Activated CD8-positive, alpha-beta memory T cell treated with anti-CD3 and anti-CD28 coated beads, Interleukin-2, amount 10 ng/mL, durations not matched to agents 7 days and 5 days (primary cell): ENCODE measurements around the gene APOB. TPM values are rescaled to one million over a fixed set of nuclear protein-coding genes. Genes with fewer than 3 reads are reported as not detected.

Experiments used
- ATAC-seq: fragments of 150-1000 bp; cut with Tn5 transposase; one replicate; pipeline ENCODE4 v1.10.0; 2021; ENCODE audit warnings: moderate library complexity
- CTCF ChIA-PET: fragments of 350-600 bp; sonication (Branson Sonifier 250); formaldehyde crosslinking; loops from one replicate; lab custom pipeline; 2021; ENCODE audit warnings: antibody characterized with exemption; lab: Charles Lee
- DNase-seq: peaks from one replicate; pipeline ENCODE4 v3.0.0-alpha.2; 2020
- H3K27ac Mint-ChIP-seq: one replicate; pipeline ENCODE4 v1.8.0; 2021; ENCODE audit warnings: mild to moderate bottlenecking, mixed read lengths
- H3K27me3 Mint-ChIP-seq: one replicate; pipeline ENCODE4 v1.8.0; 2021; ENCODE audit warnings: mixed read lengths
- H3K36me3 Mint-ChIP-seq: one replicate; pipeline ENCODE4 v1.8.0; 2021; ENCODE audit warnings: mild to moderate bottlenecking, mixed read lengths
- H3K4me1 Mint-ChIP-seq: one replicate; pipeline ENCODE4 v1.8.0; 2021; ENCODE audit warnings: mixed read lengths
- H3K4me3 Mint-ChIP-seq: one replicate; pipeline ENCODE4 v1.8.0; 2021; ENCODE audit warnings: mild to moderate bottlenecking, moderate library complexity, mixed read lengths
- H3K9me3 Mint-ChIP-seq: one replicate; pipeline ENCODE4 v1.8.0; 2022; ENCODE audit warnings: low read depth, mixed read lengths
- total RNA-seq, 2 experiments: library from RNA; stranded (reverse); gene quantifications; one replicate each; pipeline ENCODE4 v1.2.3, GENCODE V29; 2021

The APOB gene
- total RNA-seq, result not detected

DNA sequence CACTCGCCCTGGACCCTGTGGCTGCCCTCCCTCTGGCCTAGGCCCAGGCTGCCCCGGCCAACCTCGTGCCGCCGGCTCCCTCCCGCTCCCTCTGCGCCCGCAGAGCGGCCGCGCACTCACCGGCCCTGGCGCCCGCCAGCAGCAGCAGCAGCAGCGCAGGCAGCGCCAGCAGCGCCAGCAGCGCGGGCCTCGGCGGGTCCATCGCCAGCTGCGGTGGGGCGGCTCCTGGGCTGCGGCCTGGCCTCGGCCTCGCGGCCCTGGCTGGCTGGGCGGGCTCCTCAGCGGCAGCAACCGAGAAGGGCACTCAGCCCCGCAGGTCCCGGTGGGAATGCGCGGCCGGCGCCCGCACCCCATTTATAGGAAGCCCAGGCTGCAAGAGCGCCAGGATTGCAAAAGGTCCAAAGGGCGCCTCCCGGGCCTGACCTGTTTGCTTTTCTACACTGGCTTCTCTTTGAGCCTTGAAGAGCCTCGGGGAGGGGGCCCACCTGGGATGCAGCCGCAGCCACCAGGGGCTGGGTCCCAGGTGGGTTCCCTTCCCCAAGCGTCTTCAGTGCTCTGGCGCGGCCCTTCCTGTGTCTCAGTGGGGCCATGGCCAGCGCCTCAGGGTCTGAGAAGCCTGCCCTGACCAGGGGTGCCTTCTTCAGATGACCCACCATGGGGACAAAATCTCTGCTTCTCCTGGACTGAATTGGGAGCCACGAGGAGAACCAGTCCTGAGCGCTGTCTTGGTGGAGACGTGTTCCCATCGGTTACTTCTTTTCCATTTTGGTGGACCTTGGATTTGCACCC is at the start of gene APOB:
Gene APOB, minus strand, starts transcription at position 330 of the 789 bp plus-strand sequence. Its CDS starts 128 bp downstream, at position 202.
- no peaks in the 10 kb centered on the region for H3K9me3 Mint-ChIP-seq
- H3K27ac Mint-ChIP-seq, result no peak within 1 kb of the TSS
- no peak within 1 kb of the TSS for H3K4me3 Mint-ChIP-seq
- CTCF ChIA-PET, result interaction anchor here (1.6 kb wide), 1 partner anchor 74 kb away, joined by 10 read pairs; no protein-coding TSS in a partner anchor
- no peaks in the 10 kb centered on the region for H3K36me3 Mint-ChIP-seq
- no peak for DNase-seq
- ATAC-seq, result no peak
- H3K4me1 Mint-ChIP-seq, result peaks cover 3% of the 10 kb centered on the region
- H3K27me3 Mint-ChIP-seq, result peaks cover 28% of the 10 kb centered on the region

GRCh38 chr2:21092308-21092869 is 48.5 kb upstream of the APOB start:
- no peaks in the 10 kb centered on the region for H3K36me3 Mint-ChIP-seq
- H3K27me3 Mint-ChIP-seq, result no peaks in the 10 kb centered on the region
- CTCF ChIA-PET, result no interaction called here
- H3K4me3 Mint-ChIP-seq, result no peak overlapping the region
- ATAC-seq (no peak), DNase-seq (no peak)
- H3K27ac Mint-ChIP-seq, result no peak overlapping the region
- no peaks in the 10 kb centered on the region for H3K4me1 Mint-ChIP-seq
- H3K9me3 Mint-ChIP-seq, result no peaks in the 10 kb centered on the region

- no peaks in the 10 kb centered on the region for H3K36me3 Mint-ChIP-seq
- H3K4me1 Mint-ChIP-seq, result no peaks in the 10 kb centered on the region
- H3K4me3 Mint-ChIP-seq, result no peak overlapping the region
- CTCF ChIA-PET, result no interaction called here
- no peaks in the 10 kb centered on the region for H3K9me3 Mint-ChIP-seq
- no peak overlapping the region for H3K27ac Mint-ChIP-seq
- no peaks in the 10 kb centered on the region for H3K27me3 Mint-ChIP-seq
- no peak for DNase-seq
- no peak for ATAC-seq
Measured at GRCh38 chr2:21084401-21084800, 40.5 kb upstream of the APOB start.

DNA sequence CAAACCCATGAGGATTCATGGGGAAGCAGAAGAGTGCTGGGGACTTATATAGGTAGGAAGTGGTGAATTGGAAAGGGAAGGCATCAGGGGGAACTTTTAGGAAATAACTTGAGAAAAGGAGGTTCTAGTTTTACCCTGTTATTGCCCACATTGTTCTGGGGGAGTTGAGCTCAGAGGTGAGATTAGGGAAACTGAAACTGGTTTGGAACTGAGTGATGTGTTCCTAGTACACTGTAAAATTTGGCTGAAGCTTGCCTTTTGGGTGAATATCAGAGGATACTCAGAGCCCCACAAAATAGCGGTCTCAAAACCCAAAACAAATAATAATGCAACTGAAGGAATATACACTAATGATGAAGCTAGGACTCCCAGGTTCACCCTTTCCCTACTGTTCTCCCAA is 39.6 kb upstream of the APOB start:
- CTCF ChIA-PET, result no interaction called here
- H3K9me3 Mint-ChIP-seq, result no peaks in the 10 kb centered on the region

GRCh38 chr2:21078296-21078695 is 34.4 kb upstream of the APOB start:
- Mint-ChIP-seq H3K4me3 (no peak overlapping the region), H3K4me1 (no peaks in the 10 kb centered on the region), H3K27me3 (no peaks in the 10 kb centered on the region), H3K36me3 (no peaks in the 10 kb centered on the region), H3K9me3 (no peaks in the 10 kb centered on the region), H3K27ac (no peak overlapping the region)
- CTCF ChIA-PET, result no interaction called here
- DNase-seq (no peak), ATAC-seq (no peak)

More for the DNA sequence above, 39.6 kb upstream of the APOB start:
- no peak overlapping the region for H3K4me3 Mint-ChIP-seq
- H3K27ac Mint-ChIP-seq, result no peak overlapping the region
- DNase-seq (no peak), ATAC-seq (no peak)
- no peaks in the 10 kb centered on the region for H3K27me3 Mint-ChIP-seq
- no peaks in the 10 kb centered on the region for H3K36me3 Mint-ChIP-seq
- H3K4me1 Mint-ChIP-seq, result no peaks in the 10 kb centered on the region

GRCh38 chr2:21072477-21073242 is 28.8 kb upstream of the APOB start:
- ATAC-seq, result no peak
- H3K4me3 Mint-ChIP-seq, result no peak overlapping the region

GRCh38 chr2:21070341-21071257 is 26.7 kb upstream of the APOB start:
- ATAC-seq, result no peak
- CTCF ChIA-PET, result no interaction called here
- Mint-ChIP-seq H3K9me3 (no peaks in the 10 kb centered on the region), H3K4me1 (no peaks in the 10 kb centered on the region), H3K27ac (no peak overlapping the region), H3K27me3 (peaks cover 4% of the 10 kb centered on the region), H3K36me3 (no peaks in the 10 kb centered on the region), H3K4me3 (no peak overlapping the region)
- no peak for DNase-seq

More at GRCh38 chr2:21072477-21073242, 28.8 kb upstream of the APOB start:
- Mint-ChIP-seq H3K36me3 (no peaks in the 10 kb centered on the region), H3K4me1 (no peaks in the 10 kb centered on the region), H3K27me3 (peaks cover 4% of the 10 kb centered on the region), H3K27ac (no peak overlapping the region), H3K9me3 (no peaks in the 10 kb centered on the region)
- no peak for DNase-seq
- CTCF ChIA-PET, result no interaction called here

DNA sequence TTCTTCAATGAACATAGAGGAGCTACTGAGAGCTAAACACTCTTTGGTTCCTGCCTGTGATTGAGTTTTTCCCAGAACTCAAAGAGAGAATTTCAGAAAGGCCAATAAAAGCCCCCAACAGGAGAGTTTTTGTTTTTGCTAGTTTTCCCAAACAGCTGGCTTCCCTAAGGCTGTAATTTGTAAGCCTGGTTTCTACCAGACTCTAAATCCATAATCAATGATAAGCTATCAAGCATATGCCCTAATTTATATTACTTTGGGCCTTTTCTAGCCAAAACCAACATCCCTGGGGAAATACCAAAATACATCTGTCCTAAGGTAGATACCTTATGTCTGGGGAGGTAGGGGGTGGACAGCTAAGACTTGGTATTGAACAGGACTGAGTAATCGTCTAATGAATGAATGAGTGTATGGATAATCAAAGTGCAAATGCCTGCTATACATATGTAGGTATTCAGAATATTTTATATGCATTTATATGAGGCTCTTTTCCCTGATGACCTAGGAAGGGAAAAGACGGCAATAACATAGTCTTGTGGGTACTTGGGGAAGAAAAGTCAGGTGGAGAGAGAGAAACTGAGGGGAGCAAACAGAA is 26.0 kb upstream of the APOB start:
- Mint-ChIP-seq H3K27ac (no peak overlapping the region), H3K4me1 (no peaks in the 10 kb centered on the region), H3K9me3 (no peaks in the 10 kb centered on the region), H3K27me3 (peaks cover 4% of the 10 kb centered on the region), H3K4me3 (no peak overlapping the region), H3K36me3 (no peaks in the 10 kb centered on the region)
- DNase-seq (no peak), ATAC-seq (no peak)
- CTCF ChIA-PET, result no interaction called here

DNA sequence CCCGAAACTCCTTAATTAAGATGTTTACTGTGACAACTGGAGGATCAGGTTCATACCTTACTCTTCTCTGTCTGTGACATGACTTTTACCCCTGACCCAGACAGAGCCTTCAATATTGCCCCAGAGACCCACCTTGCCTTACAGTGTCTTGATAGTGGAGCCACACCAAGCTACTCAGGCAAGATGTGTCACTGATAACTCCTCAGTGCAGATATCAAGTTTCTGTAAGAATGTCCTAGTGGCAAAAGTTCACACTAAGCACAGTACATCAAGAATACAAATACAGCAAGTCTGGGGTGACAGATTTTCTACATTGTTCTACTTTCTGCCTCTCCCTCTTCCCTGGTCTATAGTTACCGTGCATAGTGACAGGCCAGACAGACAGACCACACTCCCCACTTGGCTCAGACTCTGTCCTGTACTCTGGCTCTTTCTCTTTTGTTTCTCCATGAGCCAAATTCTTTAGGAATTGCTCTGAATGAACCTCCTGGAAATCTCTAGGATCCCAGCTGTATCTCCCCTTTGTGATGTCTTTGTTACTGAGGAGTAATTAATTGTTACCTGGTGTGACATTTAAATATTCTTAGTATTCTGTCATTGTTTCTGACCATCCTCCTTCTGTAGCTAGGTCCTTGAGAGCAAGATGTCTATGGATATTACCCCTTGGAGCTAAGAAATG is 24.1 kb upstream of the APOB start:
- Mint-ChIP-seq H3K9me3 (no peaks in the 10 kb centered on the region), H3K4me3 (no peak overlapping the region)

GRCh38 chr2:21067125-21067524 is 23.3 kb upstream of the APOB start:
- H3K4me1 Mint-ChIP-seq, result no peaks in the 10 kb centered on the region

More for the DNA sequence above, 24.1 kb upstream of the APOB start:
- CTCF ChIA-PET, result no interaction called here
- H3K36me3 Mint-ChIP-seq, result no peaks in the 10 kb centered on the region
- no peak for ATAC-seq
- peaks cover 4% of the 10 kb centered on the region for H3K27me3 Mint-ChIP-seq
- no peaks in the 10 kb centered on the region for H3K4me1 Mint-ChIP-seq
- no peak overlapping the region for H3K27ac Mint-ChIP-seq
- no peak for DNase-seq

DNA sequence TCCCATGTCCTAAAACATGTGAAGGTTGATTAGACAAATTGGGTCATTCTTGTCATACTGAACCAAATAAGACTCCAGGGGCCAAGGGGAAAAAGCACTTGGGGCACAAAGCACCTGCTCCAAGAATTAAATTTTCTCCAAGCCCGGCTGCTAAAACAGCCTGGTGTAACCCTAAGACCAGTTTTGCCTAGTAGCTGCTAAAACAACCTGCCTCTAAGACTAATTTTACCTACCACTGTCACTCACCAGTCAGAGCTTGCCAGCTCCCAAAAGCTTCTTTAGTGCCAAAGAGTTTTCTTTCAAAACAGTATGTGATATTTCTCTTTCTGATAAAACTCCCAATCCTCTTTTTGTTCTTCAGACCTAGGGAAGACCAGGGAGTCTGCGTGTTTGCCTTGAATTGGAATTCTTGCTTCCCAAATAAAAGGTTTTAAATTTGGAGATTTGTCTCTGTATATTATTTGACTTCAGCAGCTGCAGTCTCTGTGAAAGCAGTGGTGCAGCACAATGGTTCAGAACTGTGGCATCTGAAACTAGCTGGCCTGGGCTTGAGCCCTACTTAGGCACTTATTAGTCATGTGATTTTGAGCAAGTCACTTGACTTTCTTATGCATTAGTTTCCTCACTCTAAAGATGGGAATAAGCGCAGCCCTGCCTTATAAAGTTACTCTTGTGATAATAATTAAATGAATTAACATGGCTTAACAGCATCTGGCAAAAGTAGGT is 16.2 kb upstream of the APOB start:
- H3K4me3 Mint-ChIP-seq, result no peak overlapping the region
- no peak for ATAC-seq
- no peak for DNase-seq
- H3K9me3 Mint-ChIP-seq, result no peaks in the 10 kb centered on the region
- no peaks in the 10 kb centered on the region for H3K27me3 Mint-ChIP-seq
- CTCF ChIA-PET, result no interaction called here
- H3K27ac Mint-ChIP-seq, result no peak overlapping the region
- no peaks in the 10 kb centered on the region for H3K36me3 Mint-ChIP-seq
- H3K4me1 Mint-ChIP-seq, result no peaks in the 10 kb centered on the region

More at GRCh38 chr2:21067125-21067524, 23.3 kb upstream of the APOB start:
- CTCF ChIA-PET, result no interaction called here
- Mint-ChIP-seq H3K27me3 (peaks cover 4% of the 10 kb centered on the region), H3K4me3 (no peak overlapping the region), H3K27ac (no peak overlapping the region), H3K36me3 (no peaks in the 10 kb centered on the region), H3K9me3 (no peaks in the 10 kb centered on the region)
- no peak for DNase-seq
- no peak for ATAC-seq

- H3K27me3 Mint-ChIP-seq, result no peaks in the 10 kb centered on the region
- CTCF ChIA-PET, result no interaction called here
Measured at GRCh38 chr2:21057097-21057496, 13.2 kb upstream of the APOB start.

More at GRCh38 chr2:21057097-21057496, 13.2 kb upstream of the APOB start:
- no peaks in the 10 kb centered on the region for H3K9me3 Mint-ChIP-seq
- DNase-seq (no peak), ATAC-seq (no peak)
- no peaks in the 10 kb centered on the region for H3K4me1 Mint-ChIP-seq
- no peak overlapping the region for H3K4me3 Mint-ChIP-seq
- H3K27ac Mint-ChIP-seq, result no peak overlapping the region
- no peaks in the 10 kb centered on the region for H3K36me3 Mint-ChIP-seq
